Muscle of leg (tissue), 11 donors: ENCODE results near the gene TSC2. TPM values are rescaled to one million over a fixed set of nuclear protein-coding genes. Genes with fewer than 3 reads are reported as not detected.

ENCODE experiments used
- DNase-seq: peaks from one replicate; pipeline ENCODE4 v3.0.0; 2013
- H3K27ac ChIP-seq: one replicate; pipeline ENCODE4 v1.5.1; 2013; ENCODE audit warnings: mild to moderate bottlenecking, low read length, control low read depth
- H3K27me3 ChIP-seq: one replicate; pipeline ENCODE4 v1.6.1; 2013; ENCODE audit warnings: low read length; ENCODE audit not compliant: control insufficient read depth, insufficient read depth
- H3K36me3 ChIP-seq: one replicate; pipeline ENCODE4 v1.6.1; 2013; ENCODE audit warnings: low read length; ENCODE audit not compliant: control insufficient read depth, insufficient read depth
- H3K4me1 ChIP-seq: one replicate; pipeline ENCODE4 v1.6.1; 2013; ENCODE audit warnings: low read length; ENCODE audit not compliant: control insufficient read depth, insufficient read depth
- H3K4me3 ChIP-seq: one replicate; pipeline ENCODE4 v1.5.1; 2013; ENCODE audit warnings: low read length, control low read depth
- H3K9me3 ChIP-seq: replicated peaks from 2 replicates; pipeline ENCODE4 v1.6.1; 2013; ENCODE audit warnings: low read depth, low read length; ENCODE audit not compliant: control insufficient read depth
- WGBS: methylation state at CpG from one replicate; pipeline ENCODE4 v1.1.5; 2013; ENCODE audit warnings: missing lambda C conversion rate; ENCODE audit not compliant: insufficient coverage; 5-methylcytosine and 5-hydroxymethylcytosine counted together
- polyA plus RNA-seq, 8 donors: library from polyadenylated mRNA; unstranded; fragments of 120-200 nt; gene quantifications; one replicate each; pipeline versions ENCODE4 v1.2.1 to v1.2.3, GENCODE V29; 2013; ENCODE audit warnings: inconsistent platforms in 1 of 8, low replicate concordance in 1 of 8; ENCODE audit not compliant: insufficient read length in 8 of 8, insufficient read depth in 1 of 8
- total RNA-seq: library from RNA; stranded (reverse); fragments of 120-200 nt; gene quantifications from one replicate; pipeline ENCODE4 v1.2.4, GENCODE V29; 2013

Gene TSC2
- total and polyA plus RNA-seq, 9 donors, result 31.8 to 109 (median 79.4) TPM

GRCh38 chr16:2078691-2079090, 30.9 kb downstream of the TSC2 start:
- no peak overlapping the region for H3K4me3 ChIP-seq
- H3K9me3 ChIP-seq, result no peaks in the 10 kb centered on the region
- H3K27ac ChIP-seq, result no peak overlapping the region
- H3K36me3 ChIP-seq, result peaks cover 88% of the 10 kb centered on the region
- no peaks in the 10 kb centered on the region for H3K27me3 ChIP-seq
- WGBS, result 90% methylated on average over 23 of the region's 23 CpGs
- DNase-seq, result no peak
- H3K4me1 ChIP-seq, result peaks cover 24% of the 10 kb centered on the region

- no peak for DNase-seq
- no peaks in the 10 kb centered on the region for H3K9me3 ChIP-seq
- H3K27me3 ChIP-seq, result no peaks in the 10 kb centered on the region
- H3K4me3 ChIP-seq, result no peak overlapping the region
- 90% methylated on average over 28 of the region's 30 CpGs for WGBS
- H3K27ac ChIP-seq, result no peak overlapping the region
- peaks cover 88% of the 10 kb centered on the region for H3K36me3 ChIP-seq
- H3K4me1 ChIP-seq, result peaks cover 25% of the 10 kb centered on the region
Observed at GRCh38 chr16:2079311-2079800, 31.6 kb downstream of the TSC2 start.

GRCh38 chr16:2079991-2080390, 32.2 kb downstream of the TSC2 start:
- 94% methylated on average over 16 of the region's 16 CpGs for WGBS

GRCh38 chr16:2081201-2082084, 33.7 kb downstream of the TSC2 start:
- Histone ChIP-seq H3K4me3 (no peak overlapping the region), H3K27me3 (no peaks in the 10 kb centered on the region), H3K27ac (peak overlapping the region; percentile 35), H3K9me3 (no peaks in the 10 kb centered on the region), H3K4me1 (peaks cover 25% of the 10 kb centered on the region), H3K36me3 (peaks cover 92% of the 10 kb centered on the region)
- 85% methylated on average over 30 of the region's 35 CpGs for WGBS
- no peak for DNase-seq

More at GRCh38 chr16:2079991-2080390, 32.2 kb downstream of the TSC2 start:
- H3K4me3 ChIP-seq, result no peak overlapping the region
- peaks cover 25% of the 10 kb centered on the region for H3K4me1 ChIP-seq
- DNase-seq, result no peak
- no peak overlapping the region for H3K27ac ChIP-seq
- no peaks in the 10 kb centered on the region for H3K9me3 ChIP-seq
- no peaks in the 10 kb centered on the region for H3K27me3 ChIP-seq
- H3K36me3 ChIP-seq, result peaks cover 88% of the 10 kb centered on the region

- Histone ChIP-seq H3K9me3 (no peaks in the 10 kb centered on the region), H3K27me3 (no peaks in the 10 kb centered on the region), H3K4me1 (peaks cover 25% of the 10 kb centered on the region), H3K27ac (peak overlapping the region; percentile 35), H3K4me3 (no peak overlapping the region), H3K36me3 (peaks cover 91% of the 10 kb centered on the region)
- WGBS, result 54% methylated on average over 31 of the region's 32 CpGs
- DNase-seq, result peak; percentile 60
Observed at GRCh38 chr16:2082171-2082982, 34.6 kb downstream of the TSC2 start.

GRCh38 chr16:2082983-2083364, 35.2 kb downstream of the TSC2 start:
- no peaks in the 10 kb centered on the region for H3K9me3 ChIP-seq
- H3K36me3 ChIP-seq, result peaks cover 90% of the 10 kb centered on the region
- 65% methylated on average over 11 of the region's 16 CpGs for WGBS
- H3K27me3 ChIP-seq, result no peaks in the 10 kb centered on the region
- no peak for DNase-seq
- no peak overlapping the region for H3K4me3 ChIP-seq
- H3K4me1 ChIP-seq, result peaks cover 25% of the 10 kb centered on the region
- H3K27ac ChIP-seq, result peak overlapping the region; percentile 29

GRCh38 chr16:2083409-2083808, 35.6 kb downstream of the TSC2 start:
- H3K27me3 ChIP-seq, result no peaks in the 10 kb centered on the region
- no peak overlapping the region for H3K27ac ChIP-seq
- H3K4me3 ChIP-seq, result no peak overlapping the region
- H3K36me3 ChIP-seq, result peaks cover 90% of the 10 kb centered on the region
- H3K4me1 ChIP-seq, result peaks cover 25% of the 10 kb centered on the region
- no peaks in the 10 kb centered on the region for H3K9me3 ChIP-seq
- WGBS, result 76% methylated on average over 19 of the region's 19 CpGs
- DNase-seq, result no peak

- no peaks in the 10 kb centered on the region for H3K9me3 ChIP-seq
- peaks cover 90% of the 10 kb centered on the region for H3K36me3 ChIP-seq
- H3K4me1 ChIP-seq, result peaks cover 27% of the 10 kb centered on the region
- DNase-seq, result no peak
- 81% methylated on average over 43 of the region's 44 CpGs for WGBS
- H3K27me3 ChIP-seq, result no peaks in the 10 kb centered on the region
- no peak overlapping the region for H3K4me3 ChIP-seq
- no peak overlapping the region for H3K27ac ChIP-seq
Observed at GRCh38 chr16:2083876-2084780, 36.3 kb downstream of the TSC2 start.

- WGBS, result 81% methylated on average over 28 of the region's 29 CpGs
- H3K36me3 ChIP-seq, result peaks cover 90% of the 10 kb centered on the region
- H3K4me3 ChIP-seq, result no peak overlapping the region
- DNase-seq, result no peak
- peaks cover 35% of the 10 kb centered on the region for H3K4me1 ChIP-seq
- no peaks in the 10 kb centered on the region for H3K27me3 ChIP-seq
- H3K27ac ChIP-seq, result no peak overlapping the region
- H3K9me3 ChIP-seq, result no peaks in the 10 kb centered on the region
Observed at GRCh38 chr16:2084895-2085625, 37.3 kb downstream of the TSC2 start.
